Chondrocyte (in vitro differentiated cells): ENCODE measurements around the gene DNMT3A. TPM values are rescaled to one million over a fixed set of nuclear protein-coding genes. Genes with fewer than 3 reads are reported as not detected.

Source experiments
- DNase-seq: peaks from one replicate; pipeline ENCODE4 v3.0.0; 2021; ENCODE audit warnings: mixed read lengths, low spot score
- H3K27ac Mint-ChIP-seq: one replicate; pipeline ENCODE4 v1.8.0; 2021; ENCODE audit warnings: mild to moderate bottlenecking, moderate library complexity, mixed read lengths; ENCODE audit not compliant: unreplicated experiment
- H3K27me3 Mint-ChIP-seq: 2 replicates; pipeline ENCODE4 v1.8.0; 2021; ENCODE audit warnings: low read depth, mixed read lengths
- H3K36me3 Mint-ChIP-seq: 2 replicates; pipeline ENCODE4 v1.8.0; 2021; ENCODE audit warnings: low read depth, mixed read lengths
- H3K4me1 Mint-ChIP-seq: 2 replicates; pipeline ENCODE4 v1.8.0; 2021; ENCODE audit warnings: low read depth, mild to moderate bottlenecking, mixed read lengths
- H3K4me3 Mint-ChIP-seq: one replicate; pipeline ENCODE4 v1.8.0; 2021; ENCODE audit warnings: mild to moderate bottlenecking, moderate library complexity, mixed read lengths; ENCODE audit not compliant: unreplicated experiment
- H3K9me3 Mint-ChIP-seq: 2 replicates; pipeline ENCODE4 v1.8.0; 2021; ENCODE audit warnings: low read depth, mixed read lengths
- CTCF ChIP-seq: fragments of 200-600 bp; sonication (generic); IDR thresholded peaks from 2 replicates; pipeline ENCODE4 v1.5.0; 2021; ENCODE audit warnings: antibody characterized with exemption, mild to moderate bottlenecking, moderate library complexity
- total RNA-seq: library from RNA; stranded (reverse); gene quantifications from 3 replicates; pipeline ENCODE4 v1.2.1, GENCODE V29; 2021

Gene DNMT3A
- total RNA-seq, 1 donor from 2014 or later = 43.9 TPM

- no peak for TF ChIP-seq CTCF
- no peak overlapping the region for H3K4me3 Mint-ChIP-seq
- no peaks in the 10 kb centered on the region for H3K9me3 Mint-ChIP-seq
- H3K27me3 Mint-ChIP-seq = no peaks in the 10 kb centered on the region
- DNase-seq = peak; percentile 68
- H3K4me1 Mint-ChIP-seq = peaks cover 8% of the 10 kb centered on the region
- no peaks in the 10 kb centered on the region for H3K36me3 Mint-ChIP-seq
- H3K27ac Mint-ChIP-seq = no peak overlapping the region
Observed at GRCh38 chr2:25372405-25373268, 30.9 kb upstream of the DNMT3A start.

- Mint-ChIP-seq H3K36me3 (no peaks in the 10 kb centered on the region), H3K4me3 (no peak overlapping the region), H3K27me3 (no peaks in the 10 kb centered on the region), H3K4me1 (no peaks in the 10 kb centered on the region), H3K27ac (no peak overlapping the region), H3K9me3 (no peaks in the 10 kb centered on the region)
- TF ChIP-seq CTCF = no peak
- DNase-seq = peak; percentile 80
Observed at GRCh38 chr2:25371253-25372241, 29.8 kb upstream of the DNMT3A start.

GRCh38 chr2:25369876-25370275, 28.2 kb upstream of the DNMT3A start:
- no peak for TF ChIP-seq CTCF
- H3K9me3 Mint-ChIP-seq = no peaks in the 10 kb centered on the region
- no peaks in the 10 kb centered on the region for H3K27me3 Mint-ChIP-seq
- no peaks in the 10 kb centered on the region for H3K4me1 Mint-ChIP-seq
- peak; percentile 44 for DNase-seq
- no peak overlapping the region for H3K4me3 Mint-ChIP-seq
- no peak overlapping the region for H3K27ac Mint-ChIP-seq
- no peaks in the 10 kb centered on the region for H3K36me3 Mint-ChIP-seq

GRCh38 chr2:25369439-25369838, 27.7 kb upstream of the DNMT3A start:
- H3K27ac Mint-ChIP-seq = no peak overlapping the region
- no peaks in the 10 kb centered on the region for H3K9me3 Mint-ChIP-seq
- no peak overlapping the region for H3K4me3 Mint-ChIP-seq
- H3K4me1 Mint-ChIP-seq = no peaks in the 10 kb centered on the region
- no peaks in the 10 kb centered on the region for H3K36me3 Mint-ChIP-seq
- peak; percentile 49 for DNase-seq
- no peak for TF ChIP-seq CTCF
- no peaks in the 10 kb centered on the region for H3K27me3 Mint-ChIP-seq

GRCh38 chr2:25368660-25369059, 26.9 kb upstream of the DNMT3A start:
- no peaks in the 10 kb centered on the region for H3K27me3 Mint-ChIP-seq
- no peaks in the 10 kb centered on the region for H3K4me1 Mint-ChIP-seq
- DNase-seq = no peak
- no peak overlapping the region for H3K4me3 Mint-ChIP-seq
- no peaks in the 10 kb centered on the region for H3K9me3 Mint-ChIP-seq
- no peak overlapping the region for H3K27ac Mint-ChIP-seq
- no peak for TF ChIP-seq CTCF
- H3K36me3 Mint-ChIP-seq = no peaks in the 10 kb centered on the region
